NCI-H2029 treated with DMSO at 0.1 percent for 48 hours (cell line): Measurements from ENCODE around the gene CDH4.

Experiments
- DNase-seq: peaks from one replicate; lab custom pipeline; 2025; lab: John Stamatoyannopoulos, UW

CDH4 gene

GRCh38 chr20:61560361-61560853, 308.3 kb downstream of the CDH4 start:
- no peak for DNase-seq

- no peak for DNase-seq
These were observed 309.2 kb downstream of the CDH4 start for GRCh38 chr20:61561111-61561830.

DNA sequence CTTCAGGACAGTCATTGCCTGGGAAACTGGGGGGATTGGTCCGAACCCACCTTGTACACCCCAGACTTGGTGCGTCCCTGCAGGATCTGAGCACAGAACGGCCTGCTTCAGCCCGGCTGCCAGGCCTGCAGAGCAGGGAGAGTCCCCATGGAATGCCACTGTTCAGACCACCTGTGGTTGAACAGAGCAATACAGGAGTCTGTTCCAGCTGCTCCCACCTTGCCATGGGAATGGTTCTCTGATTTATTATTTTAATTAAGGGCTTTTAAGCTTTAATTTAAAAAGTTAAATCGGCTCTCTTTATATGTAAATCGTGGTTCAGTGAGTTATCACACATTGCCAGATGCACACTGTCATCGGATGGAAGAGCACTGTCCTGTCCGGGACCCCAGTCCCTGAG, 310.4 kb downstream of the CDH4 start:
- DNase-seq = no peak

DNA sequence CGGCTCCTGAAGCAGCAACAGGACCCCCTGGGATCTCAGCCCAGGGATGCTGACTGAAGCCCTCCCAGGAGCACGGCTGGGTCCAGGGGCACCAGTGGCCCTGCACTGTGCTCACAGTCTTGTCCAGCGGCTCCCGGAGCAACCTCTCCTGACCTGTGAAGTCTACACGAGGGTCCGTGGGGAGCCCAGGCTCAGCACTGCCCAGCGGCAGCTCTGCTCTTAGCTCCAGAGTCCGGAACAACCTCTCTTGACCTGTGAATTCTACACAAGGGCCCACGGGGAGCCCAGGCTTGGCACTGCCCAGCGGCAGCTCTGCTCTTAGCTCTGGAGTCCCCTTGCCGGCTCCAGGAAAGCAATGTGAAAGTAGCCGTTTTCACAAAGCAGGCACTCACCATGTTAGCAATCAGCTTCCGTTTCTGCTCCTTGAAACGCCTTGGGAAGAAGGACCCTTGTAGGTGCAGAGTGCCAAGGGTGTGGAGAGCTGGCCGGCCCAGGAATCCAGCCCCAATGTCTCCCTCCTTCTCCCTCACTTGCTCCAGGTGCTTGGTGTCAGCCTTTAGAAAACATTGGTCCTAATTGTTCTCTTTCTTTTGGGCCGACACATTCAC, 310.9 kb downstream of the CDH4 start:
- no peak for DNase-seq

- no peak for DNase-seq
These were observed 312.6 kb downstream of the CDH4 start for GRCh38 chr20:61564628-61565027.

- no peak for DNase-seq
These were observed 313.7 kb downstream of the CDH4 start for GRCh38 chr20:61565791-61566190.

DNA sequence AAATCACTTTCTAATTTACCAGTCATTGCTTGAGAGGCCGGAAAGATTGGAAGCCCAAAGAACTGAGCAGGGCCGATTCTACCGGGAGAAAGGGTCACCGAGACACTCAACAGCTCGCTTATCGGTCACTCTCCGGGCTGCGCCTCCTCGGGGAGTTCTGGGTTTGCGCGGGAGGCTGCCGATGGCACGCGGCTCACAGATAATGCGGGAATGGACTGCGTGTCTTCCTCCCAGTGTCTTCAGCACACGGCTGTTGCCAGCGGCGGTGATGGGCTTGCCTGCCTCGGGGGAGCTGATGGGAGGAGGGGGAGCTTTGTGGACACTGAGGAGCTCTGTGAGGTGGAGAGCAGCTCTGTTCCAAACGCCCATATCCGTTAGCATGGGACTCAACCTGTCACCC, 314.6 kb downstream of the CDH4 start:
- DNase-seq = no peak

DNA sequence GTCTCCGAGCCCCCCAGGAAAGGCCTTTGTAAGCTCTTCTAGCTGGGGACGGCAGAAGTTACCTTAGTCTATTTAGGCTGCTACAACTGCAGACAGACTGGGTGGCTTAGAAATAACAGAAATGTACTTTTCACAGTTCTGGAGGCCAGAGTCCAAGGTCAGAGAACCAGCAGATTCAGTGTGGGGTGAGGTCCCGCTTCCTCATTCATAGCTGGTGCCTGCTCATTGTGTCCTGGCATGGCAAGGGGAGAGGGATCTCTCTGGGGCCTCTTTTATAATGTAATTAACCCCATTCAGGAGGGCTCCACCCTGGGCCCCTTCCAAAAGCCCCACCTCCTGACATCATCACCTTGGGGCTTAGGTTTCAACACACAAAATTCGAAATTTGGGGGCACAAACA, 315.1 kb downstream of the CDH4 start:
- no peak for DNase-seq

DNA sequence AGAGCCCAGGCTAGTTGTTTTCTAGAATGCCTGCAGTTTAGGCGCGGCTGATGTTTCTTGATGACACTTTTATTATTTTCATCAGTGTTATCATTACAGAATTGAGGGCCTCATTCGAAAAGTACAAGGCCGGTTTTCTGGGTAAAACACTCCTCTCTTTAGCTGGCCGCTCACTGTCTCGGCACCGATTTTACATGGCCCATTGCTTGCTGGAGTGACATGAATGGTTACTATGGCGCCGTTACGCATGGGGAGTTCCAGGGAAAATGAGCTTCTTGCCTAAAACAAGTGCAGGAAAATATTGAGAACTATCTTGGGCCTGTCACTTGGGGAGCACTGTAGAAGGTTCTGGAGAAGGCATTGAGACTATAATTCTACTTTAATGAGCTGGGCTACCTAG, 317.8 kb downstream of the CDH4 start:
- no peak for DNase-seq

DNA sequence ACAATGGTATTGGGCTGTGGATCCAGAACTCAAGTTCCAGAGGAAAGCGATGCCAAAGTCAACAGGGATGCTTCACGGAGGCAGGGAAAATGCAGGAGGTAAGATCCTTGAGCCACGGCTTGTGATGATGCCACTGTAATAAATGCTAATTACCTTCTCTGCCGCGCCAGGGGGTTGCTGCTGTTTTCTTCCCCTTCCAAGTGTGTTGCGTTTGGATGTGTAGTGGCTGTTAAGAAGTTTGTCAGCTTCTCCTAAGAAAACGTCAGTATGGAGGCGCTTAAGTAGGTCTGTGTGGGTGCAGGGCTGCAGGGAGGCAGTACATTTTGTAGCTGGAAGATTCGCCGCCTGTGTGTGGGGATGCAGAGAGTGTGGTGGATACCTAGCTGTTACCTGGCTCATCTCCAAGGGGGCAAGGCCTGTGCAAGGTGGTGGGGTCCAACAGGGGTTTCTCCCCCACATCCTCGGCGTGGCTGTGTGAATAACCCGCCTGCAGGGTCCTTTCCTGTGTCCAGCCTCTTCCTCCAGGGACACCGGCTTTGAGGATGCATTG, 318.7 kb downstream of the CDH4 start:
- DNase-seq = no peak

DNA sequence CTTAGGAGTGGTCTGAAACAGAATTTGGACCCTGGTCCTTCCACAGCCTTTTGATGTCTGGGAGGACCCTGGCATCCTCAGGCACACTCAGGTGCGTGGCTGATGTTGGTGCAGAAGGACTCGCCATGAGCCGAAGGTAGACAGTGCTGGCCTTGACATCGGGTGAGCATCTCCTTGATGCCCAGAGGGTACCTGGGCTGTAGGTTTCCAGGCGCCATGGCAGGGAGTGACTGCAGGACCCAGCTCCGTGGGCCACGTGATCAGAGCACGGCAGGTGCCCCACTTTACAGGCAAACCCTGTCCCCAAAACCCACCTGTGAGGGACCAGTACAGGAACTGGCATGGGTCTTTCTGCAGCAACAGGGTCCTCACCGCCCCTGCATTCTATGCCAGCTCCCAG, 319.2 kb downstream of the CDH4 start:
- no peak for DNase-seq

DNA sequence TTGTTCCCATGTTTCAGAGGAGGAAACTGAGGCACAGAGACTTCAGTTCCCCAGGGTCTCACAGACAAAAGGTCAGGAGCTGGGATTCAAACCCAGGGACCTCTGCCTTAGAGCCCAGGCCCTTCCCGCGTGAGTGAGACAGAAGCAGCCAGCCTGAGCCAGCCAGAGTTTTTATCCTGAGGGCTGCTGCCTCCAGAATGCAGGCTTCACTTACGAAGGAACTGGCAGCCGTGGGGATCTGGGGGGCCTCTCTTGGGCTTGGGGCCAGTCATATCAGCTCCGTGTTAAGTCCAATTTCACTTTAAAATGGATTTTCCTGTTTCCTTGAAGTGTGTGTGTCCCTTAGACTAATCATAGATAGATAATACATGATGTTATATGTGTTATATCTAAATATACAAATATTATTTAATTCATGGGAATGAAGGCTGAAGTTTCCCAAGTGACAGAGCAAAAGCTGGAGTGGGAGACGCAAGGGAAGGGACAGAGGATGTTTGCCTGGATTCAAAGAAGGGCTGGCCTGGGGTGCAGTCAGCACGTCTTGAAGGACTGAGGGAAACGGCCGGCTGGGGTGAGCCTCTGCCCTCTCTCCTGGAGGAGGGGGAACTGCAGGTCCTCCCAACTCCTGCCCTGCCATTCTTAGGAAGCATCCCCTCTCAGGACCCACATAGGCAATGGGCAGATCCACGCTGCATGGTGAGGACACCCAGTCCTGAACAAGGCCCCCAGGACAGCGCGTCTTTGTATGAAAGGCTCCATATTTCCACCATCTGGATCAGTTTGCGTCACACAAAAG, 320.1 kb downstream of the CDH4 start:
- DNase-seq = no peak

DNA sequence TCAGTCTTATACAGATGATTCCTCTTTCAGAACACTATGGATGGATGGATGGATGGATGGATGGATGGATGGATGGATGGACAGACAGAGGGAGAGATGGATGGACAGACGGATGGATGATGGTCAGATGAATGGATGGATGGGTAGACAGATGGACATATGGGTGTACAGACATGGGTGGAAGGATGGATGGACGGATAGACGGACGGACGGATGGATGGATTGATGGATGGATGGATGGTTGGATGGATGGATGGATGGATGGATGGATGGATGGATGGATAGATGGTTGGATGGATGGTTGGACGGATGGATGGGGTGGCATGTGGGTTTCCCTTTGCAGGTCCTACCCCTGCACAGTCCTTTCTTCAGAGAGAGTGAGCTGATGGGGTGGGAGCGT, 320.7 kb downstream of the CDH4 start:
- no peak for DNase-seq

- DNase-seq = no peak
These were observed 321.6 kb downstream of the CDH4 start for GRCh38 chr20:61573415-61574305.

DNA sequence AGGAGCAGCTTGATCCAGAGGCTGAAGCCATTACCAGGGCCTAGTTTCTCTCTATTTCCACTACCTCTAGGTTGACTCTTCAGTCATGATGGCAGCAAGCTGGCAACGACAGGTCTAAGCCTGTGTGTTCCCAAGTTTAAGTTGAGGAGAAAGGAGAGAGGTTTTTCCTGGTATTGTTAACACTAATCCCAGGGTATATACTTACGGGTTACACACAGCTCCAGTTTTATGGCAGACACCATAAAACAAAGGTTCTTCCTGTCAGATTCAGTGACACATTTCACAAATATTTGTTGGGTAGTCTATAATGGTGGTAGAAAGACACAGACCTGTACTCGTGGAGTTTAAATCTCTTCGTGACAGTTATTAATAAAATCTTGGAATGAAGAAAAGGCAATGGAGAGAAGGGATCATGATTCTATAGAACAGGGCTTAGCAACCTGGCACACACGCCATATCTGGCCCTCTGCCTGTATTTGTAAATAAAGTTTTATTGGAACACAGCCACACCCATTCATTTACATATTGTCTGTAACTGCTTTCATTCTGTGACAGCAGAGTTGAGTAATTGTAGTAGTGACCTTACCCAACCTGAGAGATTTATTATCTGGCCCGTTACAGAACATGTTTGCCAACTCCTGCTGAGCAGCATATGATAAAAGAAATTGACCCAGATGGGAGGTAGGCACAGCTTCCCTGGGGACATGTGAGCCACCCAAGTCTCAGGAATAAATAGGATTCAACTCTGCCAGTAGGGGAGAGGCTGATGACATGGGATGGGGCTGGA, 323.3 kb downstream of the CDH4 start:
- no peak for DNase-seq

GRCh38 chr20:61576372-61576771, 324.3 kb downstream of the CDH4 start:
- DNase-seq = no peak

- DNase-seq = no peak
These were observed 325.0 kb downstream of the CDH4 start for GRCh38 chr20:61577065-61577464.

GRCh38 chr20:61579908-61580307, 327.8 kb downstream of the CDH4 start:
- DNase-seq = no peak

GRCh38 chr20:61580958-61581824, 329.1 kb downstream of the CDH4 start:
- DNase-seq = no peak

DNA sequence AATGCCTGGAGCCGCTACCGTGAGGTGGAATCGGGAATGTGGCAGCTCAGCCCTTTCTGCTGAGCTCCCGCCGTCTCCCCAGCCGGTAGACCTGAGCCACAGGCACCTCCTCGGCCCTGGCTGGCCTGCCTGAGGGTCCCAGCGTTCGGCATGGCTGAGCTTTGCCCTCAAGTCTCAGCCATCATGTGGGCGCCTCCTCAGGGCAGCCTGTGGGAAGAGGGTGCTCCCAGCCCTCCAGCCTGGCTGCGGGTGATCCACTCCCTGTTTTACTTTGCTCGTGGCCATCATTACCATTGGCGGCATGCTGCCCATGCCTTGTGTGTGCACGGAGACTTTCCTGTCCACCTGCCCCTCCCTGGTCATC, 329.7 kb downstream of the CDH4 start:
- no peak for DNase-seq
